Heart left ventricle (tissue), 13 donors: Measurements from ENCODE around the gene PALM.

Source experiments
- POLR2A ChIP-seq, 2 donors: fragments of 450-650 bp; IDR thresholded peaks; one replicate each; pipeline ENCODE4 v1.6.1; 2017; ENCODE audit warnings: antibody characterized with exemption in 2 of 2, mild to moderate bottlenecking in 2 of 2, moderate library complexity in 2 of 2
- TF ChIP-seq, protein P1 (sequence below), 12 donors: fragments of 200-600 bp; sonication (generic) in 4 of 12; IDR thresholded peaks; one replicate each; pipeline versions ENCODE4 v1.5.0 to v1.8.0; 2018 to 2022; ENCODE audit warnings: antibody characterized with exemption in 12 of 12, mild to moderate bottlenecking in 5 of 12
- donor health status: ischemic (EF 13 %, LVEDD 7.1; RV severe dilation, severe dysfunction).
- donor health status: DM: no; HTN: yes; CAD: no.
- donor health status: DM: no; HTN: no; CAD: no.
- donor health status: ischemic (EF 25% LVEDD 6.9; RV normal size, moderate dysfunction).
- donor health status: ischemic (EF 25% LVEDD 5.7; RV mildly dilated, moderate dysfunction).
- donor health status: ischemic (EF 35%, LVEDD 5.7; RV mildly dilated, moderate dysfunction).
- donor health status: nonischemic (EF 11% LVEDD 7.7; RV severe dilation, severe dysfunction).
- donor health status: DM: yes; HTN: yes; CAD: no.
- donor health status: PGD.
- donor health status: ischemic (EF 29% LVEDD 5.4; RV normal size, mild dysfunction).
- donor health status: nonischemic (EF 23%, LVEDD 6.1; RV moderate dilation, normal function).

DNA sequence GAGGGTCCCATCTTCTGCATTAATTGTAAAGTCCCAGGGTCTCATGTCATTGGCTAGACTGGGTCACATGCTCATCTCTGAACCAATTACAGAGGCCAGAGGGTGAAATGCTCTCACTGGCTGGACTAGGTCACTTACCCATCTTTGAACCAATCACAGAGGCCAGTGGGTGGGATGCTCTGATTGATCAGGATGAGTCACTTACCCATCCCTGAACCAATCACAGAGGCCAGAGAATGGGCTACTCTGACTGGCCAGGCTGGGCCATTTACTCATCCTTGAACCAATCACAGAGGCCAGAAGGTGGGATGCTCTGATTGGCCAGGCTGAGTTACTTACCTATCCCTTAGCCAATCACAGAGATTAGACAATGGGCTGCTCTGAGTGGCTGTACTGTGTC lies 47.5 kb downstream of the PALM start:
- TF ChIP-seq, protein P1, sequence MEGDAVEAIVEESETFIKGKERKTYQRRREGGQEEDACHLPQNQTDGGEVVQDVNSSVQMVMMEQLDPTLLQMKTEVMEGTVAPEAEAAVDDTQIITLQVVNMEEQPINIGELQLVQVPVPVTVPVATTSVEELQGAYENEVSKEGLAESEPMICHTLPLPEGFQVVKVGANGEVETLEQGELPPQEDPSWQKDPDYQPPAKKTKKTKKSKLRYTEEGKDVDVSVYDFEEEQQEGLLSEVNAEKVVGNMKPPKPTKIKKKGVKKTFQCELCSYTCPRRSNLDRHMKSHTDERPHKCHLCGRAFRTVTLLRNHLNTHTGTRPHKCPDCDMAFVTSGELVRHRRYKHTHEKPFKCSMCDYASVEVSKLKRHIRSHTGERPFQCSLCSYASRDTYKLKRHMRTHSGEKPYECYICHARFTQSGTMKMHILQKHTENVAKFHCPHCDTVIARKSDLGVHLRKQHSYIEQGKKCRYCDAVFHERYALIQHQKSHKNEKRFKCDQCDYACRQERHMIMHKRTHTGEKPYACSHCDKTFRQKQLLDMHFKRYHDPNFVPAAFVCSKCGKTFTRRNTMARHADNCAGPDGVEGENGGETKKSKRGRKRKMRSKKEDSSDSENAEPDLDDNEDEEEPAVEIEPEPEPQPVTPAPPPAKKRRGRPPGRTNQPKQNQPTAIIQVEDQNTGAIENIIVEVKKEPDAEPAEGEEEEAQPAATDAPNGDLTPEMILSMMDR (IDR thresholded peaks at IDR 0.05), result no peak
- TF ChIP-seq POLR2A (IDR thresholded peaks at IDR 0.05), result no peak
